Measurements from ENCODE around the gene EXOC4. TPM values are rescaled to one million over a fixed set of nuclear protein-coding genes. Genes with fewer than 3 reads are reported as not detected.

Gene EXOC4
- total RNA-seq, 2 donors from 2014 or later: 48.9 to 102 TPM

DNA sequence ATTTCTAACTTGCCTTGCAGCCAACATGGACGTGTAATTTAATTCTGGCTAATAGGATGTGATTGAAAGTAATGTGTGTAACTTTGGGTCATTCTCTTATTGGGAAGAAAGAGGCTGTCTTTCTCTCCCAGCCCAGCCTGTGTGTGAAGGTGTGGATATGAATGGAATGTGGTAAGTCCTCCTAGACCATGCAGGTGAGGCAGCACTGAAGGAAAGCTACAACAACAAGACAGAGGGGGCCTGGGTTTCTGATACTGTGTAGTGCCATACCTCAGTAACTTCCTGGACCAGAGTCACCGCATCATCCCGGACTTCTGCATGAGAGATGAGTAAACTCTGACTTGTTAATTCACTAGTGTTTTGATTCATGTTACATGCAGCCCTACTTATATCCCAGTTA, 237.0 kb downstream of the EXOC4 start:
- no peak for DNase-seq (ENCODE audit: low spot score)
- Histone ChIP-seq H3K27ac (no peak overlapping the region), H3K36me3 (no peaks in the 10 kb centered on the region), H3K4me1 (replicated peaks) (no peaks in the 10 kb centered on the region), H3K9me3 (no peaks in the 10 kb centered on the region), H3K27me3 (replicated peaks; ENCODE audit: insufficient read depth) (no peaks in the 10 kb centered on the region), H3K4me3 (no peak overlapping the region)
- intact Hi-C loops (cut with DNase I): no loop called here
- TF ChIP-seq POLR2A (IDR thresholded peaks at IDR 0.05): no peak
- no peak for TF ChIP-seq POLR2AphosphoS5 (IDR thresholded peaks at IDR 0.05)
- TF ChIP-seq, protein P1, sequence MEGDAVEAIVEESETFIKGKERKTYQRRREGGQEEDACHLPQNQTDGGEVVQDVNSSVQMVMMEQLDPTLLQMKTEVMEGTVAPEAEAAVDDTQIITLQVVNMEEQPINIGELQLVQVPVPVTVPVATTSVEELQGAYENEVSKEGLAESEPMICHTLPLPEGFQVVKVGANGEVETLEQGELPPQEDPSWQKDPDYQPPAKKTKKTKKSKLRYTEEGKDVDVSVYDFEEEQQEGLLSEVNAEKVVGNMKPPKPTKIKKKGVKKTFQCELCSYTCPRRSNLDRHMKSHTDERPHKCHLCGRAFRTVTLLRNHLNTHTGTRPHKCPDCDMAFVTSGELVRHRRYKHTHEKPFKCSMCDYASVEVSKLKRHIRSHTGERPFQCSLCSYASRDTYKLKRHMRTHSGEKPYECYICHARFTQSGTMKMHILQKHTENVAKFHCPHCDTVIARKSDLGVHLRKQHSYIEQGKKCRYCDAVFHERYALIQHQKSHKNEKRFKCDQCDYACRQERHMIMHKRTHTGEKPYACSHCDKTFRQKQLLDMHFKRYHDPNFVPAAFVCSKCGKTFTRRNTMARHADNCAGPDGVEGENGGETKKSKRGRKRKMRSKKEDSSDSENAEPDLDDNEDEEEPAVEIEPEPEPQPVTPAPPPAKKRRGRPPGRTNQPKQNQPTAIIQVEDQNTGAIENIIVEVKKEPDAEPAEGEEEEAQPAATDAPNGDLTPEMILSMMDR (IDR thresholded peaks at IDR 0.05): no peak
- 91% methylated on average over 3 of the region's 3 CpGs for WGBS

DNA sequence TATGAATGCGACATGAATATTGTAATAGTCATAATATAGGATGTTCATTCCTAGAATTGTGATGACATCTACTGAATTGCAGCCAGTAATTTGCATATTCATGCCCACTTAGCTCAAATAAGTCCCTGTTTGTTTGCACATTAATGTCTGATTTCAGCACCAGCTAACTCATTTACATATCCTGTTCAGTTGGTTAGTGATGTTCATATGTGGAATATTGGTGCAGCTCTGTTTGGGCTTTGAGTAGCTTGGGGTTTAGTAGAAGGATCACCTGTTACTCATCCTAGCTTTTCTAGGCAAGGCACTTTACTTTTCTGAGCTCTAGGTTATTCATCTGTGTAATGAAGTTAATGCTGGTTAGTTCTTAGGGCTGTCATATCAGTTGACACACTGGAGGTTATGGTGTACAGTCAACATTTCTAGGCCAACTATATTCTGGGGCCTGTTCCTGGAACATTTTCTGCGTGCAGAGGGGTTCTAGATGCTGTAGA, 238.4 kb downstream of the EXOC4 start:
- Histone ChIP-seq H3K4me3 (no peak overlapping the region), H3K9me3 (no peaks in the 10 kb centered on the region), H3K27ac (no peak overlapping the region), H3K27me3 (replicated peaks; ENCODE audit: insufficient read depth) (no peaks in the 10 kb centered on the region), H3K4me1 (replicated peaks) (no peaks in the 10 kb centered on the region), H3K36me3 (no peaks in the 10 kb centered on the region)
- intact Hi-C loops (cut with DNase I): no loop called here
- DNase-seq (ENCODE audit: low spot score): no peak
- no peak for TF ChIP-seq POLR2A (IDR thresholded peaks at IDR 0.05)
- no peak for TF ChIP-seq POLR2AphosphoS5 (IDR thresholded peaks at IDR 0.05)
- TF ChIP-seq, protein P1 (IDR thresholded peaks at IDR 0.05): no peak
- 70% methylated on average over 2 of the region's 2 CpGs for WGBS

DNA sequence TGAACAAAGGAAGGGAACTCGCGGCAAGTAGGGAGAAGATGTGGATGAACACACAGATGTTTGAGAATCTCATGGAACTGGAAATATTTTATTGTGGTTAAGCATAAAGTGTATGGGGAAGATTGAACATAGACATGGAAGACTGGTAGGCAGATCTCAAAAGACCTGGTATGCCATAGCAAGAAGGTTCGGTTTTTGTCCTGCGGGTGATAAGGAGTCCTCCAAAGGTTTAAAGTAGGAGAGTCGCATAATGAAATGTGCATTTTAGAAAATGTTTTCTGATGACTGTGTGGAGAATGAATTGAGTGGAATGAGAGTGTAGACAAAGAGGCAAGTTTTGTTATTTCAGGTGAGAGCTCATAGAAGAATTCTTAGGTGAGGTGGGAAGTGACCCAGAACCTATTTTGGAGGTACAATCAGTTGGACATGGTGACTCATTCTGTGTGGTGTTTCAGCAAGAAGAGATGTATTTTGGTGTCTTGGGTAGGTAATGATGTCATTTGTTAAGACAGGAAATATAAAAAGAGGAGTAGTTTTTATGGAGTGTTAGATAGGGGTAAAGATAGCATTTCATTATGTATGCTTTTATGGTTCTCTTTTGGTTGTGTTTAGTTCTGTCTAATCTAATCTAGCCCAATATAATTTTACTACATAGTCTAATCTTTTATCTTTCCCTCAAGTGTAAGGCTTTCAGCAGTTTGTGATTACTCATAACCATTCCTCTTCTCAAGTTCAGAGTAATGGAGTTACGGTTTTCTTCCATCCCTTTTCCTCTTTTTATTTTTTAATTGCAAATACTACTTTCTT, 239.2 kb downstream of the EXOC4 start:
- H3K27ac ChIP-seq: no peak overlapping the region
- 84% methylated on average over 6 of the region's 6 CpGs for WGBS
- no peaks in the 10 kb centered on the region for H3K4me1 ChIP-seq (replicated peaks)
- intact Hi-C loops (cut with DNase I): no loop called here
- no peaks in the 10 kb centered on the region for H3K36me3 ChIP-seq
- no peaks in the 10 kb centered on the region for H3K27me3 ChIP-seq (replicated peaks; ENCODE audit: insufficient read depth)
- TF ChIP-seq POLR2A (IDR thresholded peaks at IDR 0.05): no peak
- no peak for TF ChIP-seq POLR2AphosphoS5 (IDR thresholded peaks at IDR 0.05)
- TF ChIP-seq, protein P1 (IDR thresholded peaks at IDR 0.05): no peak
- no peak overlapping the region for H3K4me3 ChIP-seq
- H3K9me3 ChIP-seq: no peaks in the 10 kb centered on the region
- DNase-seq (ENCODE audit: low spot score): no peak

DNA sequence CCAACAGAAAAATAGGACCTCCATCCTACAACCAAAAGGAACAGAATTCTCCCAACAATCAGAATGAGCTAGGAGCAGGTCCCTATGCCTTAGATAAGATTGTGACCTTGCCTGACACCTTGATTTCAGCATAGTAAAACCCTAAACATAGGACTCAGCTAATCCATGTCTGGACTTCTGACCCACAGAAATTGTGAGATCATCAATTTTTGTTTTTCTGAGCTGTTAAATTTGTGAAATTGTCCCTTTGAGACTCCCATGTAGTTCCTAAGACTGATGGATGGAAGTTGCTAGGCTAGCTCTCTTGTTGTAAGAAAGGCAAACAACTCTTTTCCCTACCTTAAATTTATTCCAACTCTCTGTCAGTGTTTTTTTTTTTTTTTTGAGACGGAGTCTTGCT, 244.2 kb downstream of the EXOC4 start:
- no peak for DNase-seq (ENCODE audit: low spot score)
- intact Hi-C loops (cut with DNase I): no loop called here
- H3K4me1 ChIP-seq (replicated peaks): no peaks in the 10 kb centered on the region
- no peaks in the 10 kb centered on the region for H3K9me3 ChIP-seq
- WGBS: 100% methylated on average over 1 of the region's 1 CpG
- H3K27ac ChIP-seq: no peak overlapping the region
- no peaks in the 10 kb centered on the region for H3K36me3 ChIP-seq
- no peaks in the 10 kb centered on the region for H3K27me3 ChIP-seq (replicated peaks; ENCODE audit: insufficient read depth)
- no peak overlapping the region for H3K4me3 ChIP-seq
- TF ChIP-seq POLR2A (IDR thresholded peaks at IDR 0.05) (no peak), POLR2AphosphoS5 (IDR thresholded peaks at IDR 0.05) (no peak)
- TF ChIP-seq, protein P1 (IDR thresholded peaks at IDR 0.05): no peak

DNA sequence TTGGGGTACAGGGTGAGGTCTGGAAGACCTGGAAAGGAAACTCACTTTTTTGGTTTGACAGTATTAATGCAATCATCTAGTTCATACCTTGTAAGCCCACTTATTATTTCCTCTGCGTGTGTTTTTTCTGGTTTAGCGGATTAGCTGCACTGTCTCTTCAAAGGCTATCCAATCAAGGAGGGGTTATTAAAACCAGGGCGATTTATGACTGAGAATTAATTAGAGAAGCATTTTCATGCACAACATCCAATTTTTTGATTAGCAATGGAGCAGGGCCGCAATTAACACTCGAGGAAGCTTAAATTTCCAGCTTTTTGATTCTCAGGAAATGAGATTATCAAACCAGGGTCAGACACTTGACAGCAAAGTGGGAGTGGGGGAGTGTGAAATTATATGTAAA, 248.9 kb downstream of the EXOC4 start:
- TF ChIP-seq POLR2AphosphoS5 (IDR thresholded peaks at IDR 0.05) (no peak), POLR2A (IDR thresholded peaks at IDR 0.05) (no peak)
- TF ChIP-seq, protein P1 (IDR thresholded peaks at IDR 0.05): no peak
- 86% methylated on average over 5 of the region's 5 CpGs for WGBS

More for the DNA sequence above, 248.9 kb downstream of the EXOC4 start:
- H3K27ac ChIP-seq: no peak overlapping the region
- H3K27me3 ChIP-seq (replicated peaks; ENCODE audit: insufficient read depth): no peaks in the 10 kb centered on the region
- DNase-seq (ENCODE audit: low spot score): no peak
- no peaks in the 10 kb centered on the region for H3K36me3 ChIP-seq
- H3K9me3 ChIP-seq: no peaks in the 10 kb centered on the region
- no peaks in the 10 kb centered on the region for H3K4me1 ChIP-seq (replicated peaks)
- intact Hi-C loops (cut with DNase I): no loop called here
- no peak overlapping the region for H3K4me3 ChIP-seq
